ENCODE results near the gene BAG5. TPM values are rescaled to one million over a fixed set of nuclear protein-coding genes. Genes with fewer than 3 reads are reported as not detected.
A peak's percentile ranks its signal among the peaks of the same experiment; 100 is the strongest.
"Not testable (repeated sequence)": the region's sequence is repeated elsewhere in the genome, so short reads cannot be mapped to it uniquely, and the experiment has no call there.

BAG5 gene, protein sequence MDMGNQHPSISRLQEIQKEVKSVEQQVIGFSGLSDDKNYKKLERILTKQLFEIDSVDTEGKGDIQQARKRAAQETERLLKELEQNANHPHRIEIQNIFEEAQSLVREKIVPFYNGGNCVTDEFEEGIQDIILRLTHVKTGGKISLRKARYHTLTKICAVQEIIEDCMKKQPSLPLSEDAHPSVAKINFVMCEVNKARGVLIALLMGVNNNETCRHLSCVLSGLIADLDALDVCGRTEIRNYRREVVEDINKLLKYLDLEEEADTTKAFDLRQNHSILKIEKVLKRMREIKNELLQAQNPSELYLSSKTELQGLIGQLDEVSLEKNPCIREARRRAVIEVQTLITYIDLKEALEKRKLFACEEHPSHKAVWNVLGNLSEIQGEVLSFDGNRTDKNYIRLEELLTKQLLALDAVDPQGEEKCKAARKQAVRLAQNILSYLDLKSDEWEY
- polyA plus RNA-seq (2013, experiment 1 of 2) = 11.7 TPM
- 11.8 TPM for polyA plus RNA-seq (2013, experiment 2 of 2)

GRCh38 chr14:103562429-103563225 is at the start of gene BAG5, which contains the start of gene COA8:
BAG5 (minus strand) TSS chr14:103562657; CDS start chr14:103561164, 1,493 bp downstream.
COA8 (plus strand) TSS chr14:103562960; CDS start chr14:103563002, 42 bp downstream.
- H3K4ac ChIP-seq (ENCODE audit: low read length) = peak within 1 kb of the TSS; percentile 58
- H2AK5ac ChIP-seq (ENCODE audit: low read depth, low read length) = peak within 1 kb of the TSS; percentile 97
- peak within 1 kb of the TSS; percentile 98 for H3K9ac ChIP-seq (ENCODE audit: low read depth, low read length, poor library complexity)
- peaks cover 17% of the 10 kb centered on the region for H3K79me1 ChIP-seq (ENCODE audit: low read depth, low read length)
- no peaks in the 10 kb centered on the region for H3K9me3 ChIP-seq (replicated peaks in 1 of 2; ENCODE audit: control insufficient read depth in 2 of 2, insufficient read depth in 1 of 2, low read depth in 1 of 2, low read length in 2 of 2)
- H2BK15ac ChIP-seq (ENCODE audit: low read length) = no peak within 1 kb of the TSS
- peaks cover 8 to 45% of the 10 kb centered on the region in 2 donors for H3K36me3 ChIP-seq (replicated peaks in 1 of 2; ENCODE audit: control insufficient read depth in 2 of 2, insufficient read depth in 2 of 2, low read length in 2 of 2)
- H2BK12ac ChIP-seq (ENCODE audit: low read length) = no peak within 1 kb of the TSS
- peak; percentile 90 for DNase-seq (ENCODE audit: low spot score)
- peak within 1 kb of the TSS; percentile 95 for H2AFZ ChIP-seq (ENCODE audit: low read length)
- H3K4me3 ChIP-seq (ENCODE audit: low read length in 2 of 2) = peak within 1 kb of the TSS; percentile 97 to 100
- peak within 1 kb of the TSS; percentile 97 for H3K27ac ChIP-seq (replicated peaks; ENCODE audit: low read length)
- peak within 1 kb of the TSS; percentile 82 for H2BK5ac ChIP-seq (ENCODE audit: low read length)
- peak within 1 kb of the TSS; percentile 96 for H3K18ac ChIP-seq (ENCODE audit: low read length)
- H3K14ac ChIP-seq (ENCODE audit: low read length) = peak within 1 kb of the TSS; percentile 84
- H3K4me1 ChIP-seq (ENCODE audit: control insufficient read depth in 2 of 2, insufficient read depth in 1 of 2, low read depth in 1 of 2, low read length in 2 of 2) = peaks cover 8 to 14% of the 10 kb centered on the region in 2 donors
- H3K4me2 ChIP-seq (ENCODE audit: insufficient read depth, low read length, poor library complexity, severe bottlenecking) = peak within 1 kb of the TSS; percentile 88
- no CpG with 5 or more reads among the region's 109 CpGs for WGBS, 2 donors (ENCODE audit: extremely low coverage in 2 of 2, insufficient read length in 2 of 2, insufficient replicate concordance in 1 of 2)
- H4K91ac ChIP-seq (ENCODE audit: low read depth, low read length, poor library complexity) = peak within 1 kb of the TSS; percentile 89
- H3K23ac ChIP-seq (ENCODE audit: low read depth, low read length, poor library complexity) = peak within 1 kb of the TSS; percentile 85
- no peaks in the 10 kb centered on the region for H3K27me3 ChIP-seq (ENCODE audit: control insufficient read depth in 3 of 3, insufficient read depth in 3 of 3, low read depth in 1 of 3, low read length in 3 of 3)
- peak within 1 kb of the TSS; percentile 72 for H2BK120ac ChIP-seq (ENCODE audit: low read depth, low read length)
- peak within 1 kb of the TSS; percentile 72 for H4K8ac ChIP-seq (ENCODE audit: low read depth, low read length)

DNA sequence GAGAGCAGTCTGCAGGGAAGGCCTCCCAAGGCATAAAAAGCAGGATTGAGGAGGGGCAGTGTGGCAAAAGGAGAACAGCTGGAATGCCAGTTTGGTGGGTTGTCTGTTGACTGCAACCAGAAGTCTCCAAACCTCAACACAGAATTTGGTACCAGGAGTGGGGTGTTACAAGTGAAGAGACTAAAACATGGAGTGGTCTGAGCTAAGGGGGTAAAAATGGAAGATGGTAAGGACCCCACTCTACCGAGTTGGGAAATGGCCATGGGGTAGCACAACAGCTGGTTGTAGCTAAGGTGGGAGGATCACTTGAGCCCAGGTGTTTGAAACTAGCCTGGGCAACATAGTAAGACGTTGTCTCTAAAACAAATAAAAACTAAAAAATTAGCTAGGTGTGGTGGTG is 48.8 kb upstream of the BAG5 start:
- Histone ChIP-seq H3K79me1 (ENCODE audit: low read depth, low read length) (peaks cover 1% of the 10 kb centered on the region), H2BK15ac (ENCODE audit: low read length) (no peak overlapping the region), H3K4me3 (ENCODE audit: low read length in 2 of 2) (no peak overlapping the region), H2BK120ac (ENCODE audit: low read depth, low read length) (no peak overlapping the region), H3K23ac (ENCODE audit: low read depth, low read length, poor library complexity) (no peak overlapping the region), H3K27ac (replicated peaks; ENCODE audit: low read length) (no peak overlapping the region), H2AFZ (ENCODE audit: low read length) (no peak overlapping the region), H2BK5ac (ENCODE audit: low read length) (no peak overlapping the region), H3K4ac (ENCODE audit: low read length) (no peak overlapping the region), H3K4me1 (ENCODE audit: control insufficient read depth in 2 of 2, insufficient read depth in 1 of 2, low read depth in 1 of 2, low read length in 2 of 2) (peaks cover 5 to 9% of the 10 kb centered on the region in 2 donors), H2BK12ac (ENCODE audit: low read length) (no peak overlapping the region), H3K36me3 (replicated peaks in 1 of 2; ENCODE audit: control insufficient read depth in 2 of 2, insufficient read depth in 2 of 2, low read length in 2 of 2) (no peaks in the 10 kb centered on the region), H3K9ac (ENCODE audit: low read depth, low read length, poor library complexity) (no peak overlapping the region), H2AK5ac (ENCODE audit: low read depth, low read length) (no peak overlapping the region), H4K91ac (ENCODE audit: low read depth, low read length, poor library complexity) (no peak overlapping the region), H3K9me3 (replicated peaks in 1 of 2; ENCODE audit: control insufficient read depth in 2 of 2, insufficient read depth in 1 of 2, low read depth in 1 of 2, low read length in 2 of 2) (peaks cover 6 to 8% of the 10 kb centered on the region in 2 donors), H3K27me3 (ENCODE audit: control insufficient read depth in 3 of 3, insufficient read depth in 3 of 3, low read depth in 1 of 3, low read length in 3 of 3) (no peaks in the 10 kb centered on the region), H4K8ac (ENCODE audit: low read depth, low read length) (no peak overlapping the region), H3K14ac (ENCODE audit: low read length) (no peak overlapping the region), H3K18ac (ENCODE audit: low read length) (no peak overlapping the region), H3K4me2 (ENCODE audit: insufficient read depth, low read length, poor library complexity, severe bottlenecking) (no peak overlapping the region)
- no peak for DNase-seq (ENCODE audit: low spot score)
- no CpG with 5 or more reads among the region's 2 CpGs for WGBS, 2 donors (ENCODE audit: extremely low coverage in 2 of 2, insufficient read length in 2 of 2, insufficient replicate concordance in 1 of 2)

- not testable (repeated sequence) for H3K4me2 ChIP-seq (ENCODE audit: insufficient read depth, low read length, poor library complexity, severe bottlenecking); H2BK120ac ChIP-seq (ENCODE audit: low read depth, low read length); H2AFZ ChIP-seq (ENCODE audit: low read length); H3K4me3 ChIP-seq (ENCODE audit: low read length in 2 of 2); H2BK15ac ChIP-seq (ENCODE audit: low read length); H3K36me3 ChIP-seq (replicated peaks in 1 of 2; ENCODE audit: control insufficient read depth in 2 of 2, insufficient read depth in 2 of 2, low read length in 2 of 2); H3K79me1 ChIP-seq (ENCODE audit: low read depth, low read length); H3K18ac ChIP-seq (ENCODE audit: low read length); H3K9ac ChIP-seq (ENCODE audit: low read depth, low read length, poor library complexity); H2BK5ac ChIP-seq (ENCODE audit: low read length); H3K4ac ChIP-seq (ENCODE audit: low read length); H3K14ac ChIP-seq (ENCODE audit: low read length); H3K23ac ChIP-seq (ENCODE audit: low read depth, low read length, poor library complexity); H4K91ac ChIP-seq (ENCODE audit: low read depth, low read length, poor library complexity); H3K27me3 ChIP-seq (ENCODE audit: control insufficient read depth in 3 of 3, insufficient read depth in 3 of 3, low read depth in 1 of 3, low read length in 3 of 3); H3K27ac ChIP-seq (replicated peaks; ENCODE audit: low read length); H2AK5ac ChIP-seq (ENCODE audit: low read depth, low read length); H4K8ac ChIP-seq (ENCODE audit: low read depth, low read length); H3K9me3 ChIP-seq (replicated peaks in 1 of 2; ENCODE audit: control insufficient read depth in 2 of 2, insufficient read depth in 1 of 2, low read depth in 1 of 2, low read length in 2 of 2); H2BK12ac ChIP-seq (ENCODE audit: low read length); H3K4me1 ChIP-seq (ENCODE audit: control insufficient read depth in 2 of 2, insufficient read depth in 1 of 2, low read depth in 1 of 2, low read length in 2 of 2); DNase-seq (ENCODE audit: low spot score)
- no CpG with 5 or more reads among the region's 4 CpGs for WGBS, 2 donors (ENCODE audit: extremely low coverage in 2 of 2, insufficient read length in 2 of 2, insufficient replicate concordance in 1 of 2)
These were observed 46.6 kb upstream of the BAG5 start for GRCh38 chr14:103609081-103609480.

DNA sequence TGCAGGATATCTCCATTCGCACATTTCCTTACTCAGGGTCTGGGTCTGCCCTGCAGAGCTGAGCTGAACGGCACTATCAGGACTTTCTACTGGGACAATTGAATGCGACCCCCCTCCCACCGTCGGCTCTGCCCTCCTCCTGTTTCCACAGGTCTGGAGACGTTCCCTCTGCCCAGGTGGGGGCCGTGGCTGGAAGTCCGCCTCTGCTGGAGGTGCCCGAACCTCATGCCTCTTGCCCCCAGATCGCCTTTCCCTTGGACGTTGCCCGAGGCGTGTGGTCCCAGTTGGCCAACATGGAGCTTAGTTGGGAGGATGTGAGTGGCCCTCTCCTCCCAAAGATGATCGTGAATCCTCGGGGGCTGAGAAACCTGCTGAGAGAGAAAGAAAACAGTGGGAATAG is 45.4 kb upstream of the BAG5 start:
- no peak overlapping the region for H2AFZ ChIP-seq (ENCODE audit: low read length)
- H3K9me3 ChIP-seq (replicated peaks in 1 of 2; ENCODE audit: control insufficient read depth in 2 of 2, insufficient read depth in 1 of 2, low read depth in 1 of 2, low read length in 2 of 2) = peaks cover 6 to 8% of the 10 kb centered on the region in 2 donors
- no peak overlapping the region for H3K4ac ChIP-seq (ENCODE audit: low read length)
- H2AK5ac ChIP-seq (ENCODE audit: low read depth, low read length) = no peak overlapping the region
- H3K79me1 ChIP-seq (ENCODE audit: low read depth, low read length) = peaks cover 1% of the 10 kb centered on the region
- H3K36me3 ChIP-seq (replicated peaks in 1 of 2; ENCODE audit: control insufficient read depth in 2 of 2, insufficient read depth in 2 of 2, low read length in 2 of 2) = no peaks in the 10 kb centered on the region
- H3K14ac ChIP-seq (ENCODE audit: low read length) = peak overlapping the region; percentile 87
- no peak overlapping the region for H4K8ac ChIP-seq (ENCODE audit: low read depth, low read length)
- H2BK5ac ChIP-seq (ENCODE audit: low read length) = no peak overlapping the region
- no peaks in the 10 kb centered on the region for H3K27me3 ChIP-seq (ENCODE audit: control insufficient read depth in 3 of 3, insufficient read depth in 3 of 3, low read depth in 1 of 3, low read length in 3 of 3)
- no peak overlapping the region for H3K4me2 ChIP-seq (ENCODE audit: insufficient read depth, low read length, poor library complexity, severe bottlenecking)
- no peak overlapping the region for H2BK15ac ChIP-seq (ENCODE audit: low read length)
- no peak overlapping the region for H4K91ac ChIP-seq (ENCODE audit: low read depth, low read length, poor library complexity)
- H3K4me3 ChIP-seq (ENCODE audit: low read length in 2 of 2) = no peak overlapping the region
- H2BK12ac ChIP-seq (ENCODE audit: low read length) = no peak overlapping the region
- no peak for DNase-seq (ENCODE audit: low spot score)
- H3K23ac ChIP-seq (ENCODE audit: low read depth, low read length, poor library complexity) = no peak overlapping the region
- no peak overlapping the region for H2BK120ac ChIP-seq (ENCODE audit: low read depth, low read length)
- no CpG with 5 or more reads among the region's 15 CpGs for WGBS, 2 donors (ENCODE audit: extremely low coverage in 2 of 2, insufficient read length in 2 of 2, insufficient replicate concordance in 1 of 2)
- no peak overlapping the region for H3K18ac ChIP-seq (ENCODE audit: low read length)
- H3K9ac ChIP-seq (ENCODE audit: low read depth, low read length, poor library complexity) = no peak overlapping the region
- peaks cover 3 to 9% of the 10 kb centered on the region in 2 donors for H3K4me1 ChIP-seq (ENCODE audit: control insufficient read depth in 2 of 2, insufficient read depth in 1 of 2, low read depth in 1 of 2, low read length in 2 of 2)
- no peak overlapping the region for H3K27ac ChIP-seq (replicated peaks; ENCODE audit: low read length)

All from neuronal stem cell (in vitro differentiated cells).